IPS DF 6.9 (cell line): ENCODE measurements around the gene NTRK1.

ENCODE experiments used
- DNase-seq: peaks from one replicate; pipeline ENCODE4 v3.0.0-alpha.2; 2013; ENCODE audit warnings: low read depth, low spot score
- H3K27ac ChIP-seq: one replicate; pipeline ENCODE4 v1.5.1; 2013; ENCODE audit warnings: low read length, control low read depth
- H3K27me3 ChIP-seq: 2 replicates; pipeline ENCODE4 v1.6.1; 2013; ENCODE audit warnings: mild to moderate bottlenecking, low read length; ENCODE audit not compliant: control insufficient read depth, insufficient read depth
- H3K36me3 ChIP-seq: 2 replicates; pipeline ENCODE4 v1.6.1; 2013; ENCODE audit warnings: low read length; ENCODE audit not compliant: control insufficient read depth, insufficient read depth
- H3K4me1 ChIP-seq: 2 replicates; pipeline ENCODE4 v1.6.1; 2013; ENCODE audit warnings: low read length; ENCODE audit not compliant: control insufficient read depth, insufficient read depth
- H3K4me3 ChIP-seq: 2 replicates; pipeline ENCODE4 v1.5.1; 2013; ENCODE audit warnings: mild to moderate bottlenecking, low read length
- H3K9me3 ChIP-seq: 2 replicates; pipeline ENCODE4 v1.6.1; 2013; ENCODE audit warnings: low read length, inconsistent platforms; ENCODE audit not compliant: control insufficient read depth, insufficient read depth
- WGBS: extraction: QIAGEN DNeasy Blood & Tissue Kit; methylation state at CpG from one replicate; pipeline ENCODE4 v1.1.7; 2013; ENCODE audit warnings: mixed read lengths, missing lambda C conversion rate; ENCODE audit not compliant: insufficient read length, insufficient coverage; 5-methylcytosine and 5-hydroxymethylcytosine counted together

The NTRK1 gene

DNA sequence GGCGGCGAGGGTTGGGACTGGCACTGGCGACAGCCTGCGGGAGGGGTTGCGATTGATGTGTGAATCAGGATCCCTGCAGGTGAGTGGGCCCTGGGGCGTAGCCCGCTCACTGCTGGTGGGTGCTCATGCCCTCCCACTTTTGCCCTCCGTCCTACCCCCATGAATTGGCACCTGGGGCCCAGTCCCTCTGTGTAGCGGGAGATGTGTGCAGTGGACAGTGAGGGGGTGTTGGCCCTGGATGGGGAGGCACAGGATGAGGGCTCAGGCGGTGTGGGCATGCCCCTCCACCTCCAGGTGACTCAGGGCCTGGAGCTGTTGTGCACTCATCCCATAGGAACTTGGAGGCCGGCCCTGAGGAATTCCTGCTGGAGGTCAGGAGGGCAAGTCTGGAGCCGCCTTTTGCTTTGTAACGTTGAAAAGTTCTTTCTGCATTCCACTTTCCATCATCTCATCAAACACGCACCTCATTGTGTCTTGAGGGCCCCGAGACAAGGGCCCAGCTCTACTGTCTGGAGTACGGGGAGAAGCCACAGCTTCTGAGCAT is 35.9 kb downstream of the NTRK1 start:
- no peak for DNase-seq
- no peaks in the 10 kb centered on the region; the same call in 1 of the 2 replicates for H3K4me1 ChIP-seq
- H3K27ac ChIP-seq: no peak overlapping the region
- WGBS: no CpG with 5 or more reads among the region's 16 CpGs
- no peak overlapping the region for H3K4me3 ChIP-seq
- no peaks in the 10 kb centered on the region for H3K9me3 ChIP-seq
- peaks cover 26% of the 10 kb centered on the region; the same call in 1 of the 2 replicates for H3K27me3 ChIP-seq
- no peaks in the 10 kb centered on the region for H3K36me3 ChIP-seq

DNA sequence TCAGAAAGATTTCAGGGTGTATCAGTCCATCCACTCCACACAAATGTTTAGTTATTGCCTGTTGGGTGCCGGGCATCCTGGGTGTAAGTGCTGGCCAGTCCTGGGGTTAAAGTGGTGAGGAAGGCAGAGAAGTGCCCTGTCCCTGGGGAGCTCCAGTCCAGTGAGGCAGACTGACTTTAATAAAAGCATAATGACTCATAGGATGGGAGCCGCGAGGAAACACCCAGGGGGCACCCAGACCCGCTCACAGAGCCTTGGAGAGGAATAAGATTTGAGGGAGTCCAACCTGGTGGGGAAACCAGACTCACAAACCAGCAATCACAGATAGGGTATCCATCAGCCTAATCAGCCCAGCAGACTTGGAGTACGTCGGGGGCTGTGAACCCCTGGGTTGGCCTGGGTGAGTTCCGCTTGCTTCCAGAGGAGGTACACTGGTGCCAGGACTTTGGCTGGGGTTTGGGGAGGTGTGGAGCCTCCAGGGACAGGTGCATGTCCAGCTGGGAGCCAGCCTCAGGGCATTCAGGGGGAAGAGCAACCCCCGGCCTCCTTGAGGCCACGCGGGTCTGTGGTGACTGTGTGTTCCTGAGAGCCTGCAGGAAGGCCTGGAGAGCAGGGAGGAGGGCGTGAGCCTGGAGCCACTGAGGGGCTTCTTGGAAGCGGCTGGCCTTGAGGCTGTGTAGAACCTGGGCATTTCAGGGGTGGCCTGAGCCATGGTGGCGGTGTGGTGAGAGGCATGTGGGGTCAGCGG is 36.6 kb downstream of the NTRK1 start:
- Histone ChIP-seq H3K9me3 (no peaks in the 10 kb centered on the region), H3K4me1 (no peaks in the 10 kb centered on the region; the same call in 1 of the 2 replicates), H3K4me3 (no peak overlapping the region), H3K27ac (no peak overlapping the region), H3K36me3 (no peaks in the 10 kb centered on the region), H3K27me3 (peaks cover 20% of the 10 kb centered on the region; the same call in 1 of the 2 replicates)
- DNase-seq: no peak
- WGBS: no CpG with 5 or more reads among the region's 14 CpGs

DNA sequence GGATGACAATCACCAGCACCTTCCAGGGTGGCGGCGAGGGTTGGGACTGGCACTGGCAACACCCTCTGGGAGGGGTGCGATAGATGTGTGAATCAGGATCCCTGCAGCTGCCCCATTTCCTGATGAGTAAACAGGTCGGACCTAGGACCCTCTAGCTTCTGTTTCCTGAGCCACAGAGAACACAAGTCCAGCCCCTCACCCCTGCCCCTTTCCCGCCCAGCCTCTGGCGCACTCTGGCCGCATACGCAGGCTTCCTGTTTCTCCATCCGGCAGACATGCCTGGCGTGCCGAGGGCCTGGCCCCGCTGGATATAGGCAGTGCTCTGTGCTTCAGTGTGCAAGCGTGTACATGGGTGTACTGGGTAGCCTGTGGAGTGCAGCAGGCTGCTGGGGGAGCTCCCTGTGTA is 37.5 kb downstream of the NTRK1 start:
- DNase-seq: no peak
- no peaks in the 10 kb centered on the region for H3K4me1 ChIP-seq
- no peak overlapping the region for H3K4me3 ChIP-seq
- no peaks in the 10 kb centered on the region for H3K9me3 ChIP-seq
- H3K27me3 ChIP-seq: peaks cover 15% of the 10 kb centered on the region; the same call in 1 of the 2 replicates
- no CpG with 5 or more reads among the region's 13 CpGs for WGBS
- no peak overlapping the region for H3K27ac ChIP-seq
- H3K36me3 ChIP-seq: no peaks in the 10 kb centered on the region

DNA sequence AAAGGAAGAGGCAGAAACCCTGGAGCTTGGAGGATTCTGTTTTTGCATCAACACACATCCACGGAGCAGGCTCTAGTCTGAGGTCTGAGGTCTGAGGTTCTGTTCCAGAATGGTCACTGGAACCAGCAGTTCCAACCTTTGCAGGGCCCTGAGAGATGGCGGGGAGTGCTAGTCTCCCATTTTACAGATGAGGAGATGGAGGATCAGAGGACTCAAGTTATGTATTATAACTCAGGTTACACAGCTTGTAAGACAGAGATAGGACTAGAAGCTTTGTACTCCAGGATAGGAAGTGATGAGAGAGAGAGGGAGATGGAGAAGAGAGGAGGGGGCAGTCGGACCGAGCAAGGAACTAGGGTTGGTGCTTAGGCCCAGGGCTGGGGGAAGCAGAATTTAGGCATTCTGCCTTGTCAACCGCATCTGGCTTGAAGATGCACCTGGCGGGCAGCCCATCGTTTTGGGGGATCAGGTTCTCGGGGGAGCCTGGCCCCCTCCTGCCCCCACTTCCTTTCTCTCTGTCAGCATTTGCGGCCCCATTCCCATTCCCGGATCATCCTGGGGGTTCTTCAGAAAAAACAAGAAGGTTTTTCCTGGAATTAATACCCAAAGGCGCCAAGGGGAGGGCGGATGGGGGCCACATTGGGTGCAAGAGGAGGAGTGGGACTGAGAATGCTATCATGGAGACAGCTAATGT is 38.5 kb downstream of the NTRK1 start:
- no peak for DNase-seq
- H3K4me3 ChIP-seq: no peak overlapping the region
- no CpG with 5 or more reads among the region's 12 CpGs for WGBS
- no peaks in the 10 kb centered on the region for H3K4me1 ChIP-seq
- H3K36me3 ChIP-seq: no peaks in the 10 kb centered on the region
- no peak overlapping the region for H3K27ac ChIP-seq
- H3K27me3 ChIP-seq: peaks cover 9% of the 10 kb centered on the region; the same call in 1 of the 2 replicates
- H3K9me3 ChIP-seq: no peaks in the 10 kb centered on the region

DNA sequence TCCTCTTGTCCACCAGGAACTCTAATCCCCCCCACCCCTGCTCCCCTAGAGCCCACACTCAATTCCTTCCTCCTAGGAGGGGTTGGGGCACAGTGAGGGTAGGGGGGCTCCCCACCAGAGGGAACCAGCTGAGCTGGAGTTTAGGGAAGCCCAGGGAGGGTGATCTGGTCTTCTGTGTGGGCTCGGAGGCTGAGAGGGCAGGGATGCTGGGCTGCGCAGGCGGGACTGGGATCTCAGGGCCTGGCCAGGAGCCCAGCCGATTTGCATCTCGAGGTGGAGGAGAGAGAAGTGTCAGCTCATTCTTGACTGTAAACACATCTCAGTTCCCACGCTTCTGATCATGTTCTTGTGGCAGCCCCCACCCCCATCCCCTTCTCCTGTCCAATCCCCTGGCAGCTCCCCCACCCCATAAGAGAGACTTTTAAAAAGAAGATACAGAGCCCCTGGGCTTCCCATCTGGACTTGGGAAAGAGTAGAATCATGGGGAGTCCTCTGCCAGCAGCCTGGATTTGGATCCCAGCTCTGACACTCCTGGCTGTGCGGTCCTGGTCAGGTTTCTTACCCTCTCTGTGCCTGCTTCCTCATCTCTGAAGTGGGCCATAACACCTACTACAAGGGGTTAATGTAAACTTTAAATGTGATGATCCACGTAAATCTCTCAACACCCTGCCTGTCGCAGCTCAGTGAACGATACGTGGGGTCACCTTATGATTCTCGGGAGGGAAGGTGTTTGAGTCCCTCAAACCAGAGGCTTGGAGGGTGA is 39.5 kb downstream of the NTRK1 start:
- DNase-seq: no peak
- Histone ChIP-seq H3K27me3 (no peaks in the 10 kb centered on the region; the same call in 1 of the 2 replicates), H3K9me3 (no peaks in the 10 kb centered on the region), H3K4me1 (no peaks in the 10 kb centered on the region), H3K36me3 (no peaks in the 10 kb centered on the region), H3K4me3 (no peak overlapping the region), H3K27ac (no peak overlapping the region)
- no CpG with 5 or more reads among the region's 12 CpGs for WGBS

DNA sequence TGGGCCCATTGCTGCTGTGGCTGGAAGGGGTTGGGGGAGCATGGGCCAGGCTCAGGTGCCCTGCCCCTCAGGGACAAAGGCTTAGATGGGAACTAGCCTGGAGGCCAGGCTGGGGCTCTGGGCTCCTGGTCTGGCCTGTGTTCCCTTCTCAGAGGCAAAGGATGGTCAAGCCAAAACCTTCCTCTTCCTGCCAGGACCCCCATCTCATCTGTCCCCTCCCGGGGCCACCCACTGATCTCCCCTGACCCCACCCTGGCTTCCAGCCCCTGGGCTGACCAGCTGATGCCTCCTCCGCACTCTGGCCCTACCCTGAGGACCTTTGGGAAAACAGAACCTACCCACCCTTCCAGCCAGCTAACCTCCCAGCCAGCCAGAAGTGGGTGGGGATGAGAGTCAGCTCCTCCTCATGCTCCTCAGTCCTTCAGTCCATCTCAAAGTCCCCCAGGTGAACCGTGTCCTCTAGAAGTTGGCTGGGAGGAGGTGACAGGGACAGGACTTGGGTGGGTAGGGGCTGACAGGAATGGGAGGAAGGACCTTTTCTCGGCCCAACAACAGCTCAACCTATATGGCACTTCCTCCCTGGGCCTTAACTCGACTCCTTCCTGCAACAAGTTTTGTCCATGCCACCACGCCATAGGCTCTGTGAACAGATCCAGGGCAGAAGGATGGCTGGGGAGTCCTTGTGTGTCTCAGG is 40.4 kb downstream of the NTRK1 start:
- H3K27me3 ChIP-seq: no peaks in the 10 kb centered on the region
- no peak for DNase-seq
- H3K9me3 ChIP-seq: no peaks in the 10 kb centered on the region
- no CpG with 5 or more reads among the region's 6 CpGs for WGBS
- no peak overlapping the region for H3K27ac ChIP-seq
- no peaks in the 10 kb centered on the region for H3K4me1 ChIP-seq
- no peak overlapping the region for H3K4me3 ChIP-seq
- H3K36me3 ChIP-seq: no peaks in the 10 kb centered on the region

DNA sequence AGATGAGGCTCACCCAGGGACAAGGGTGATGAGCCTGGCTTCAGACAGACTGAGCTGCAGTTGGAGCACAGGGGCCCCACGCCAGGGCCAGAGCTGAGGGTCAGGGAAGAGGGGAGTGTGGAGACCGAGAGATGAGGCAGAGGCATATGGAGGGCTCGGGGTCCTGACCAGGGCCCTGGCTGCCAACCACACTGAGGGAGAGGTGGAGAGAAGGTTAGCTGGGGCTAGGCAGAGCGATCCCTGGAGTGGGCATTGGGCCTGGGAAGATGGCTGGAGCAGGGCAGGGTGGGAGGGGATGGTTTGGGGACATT is 40.9 kb downstream of the NTRK1 start:
- no peak overlapping the region for H3K27ac ChIP-seq
- H3K36me3 ChIP-seq: no peaks in the 10 kb centered on the region
- no peaks in the 10 kb centered on the region for H3K4me1 ChIP-seq
- H3K4me3 ChIP-seq: no peak overlapping the region
- no peaks in the 10 kb centered on the region for H3K27me3 ChIP-seq
- no CpG with 5 or more reads among the region's 4 CpGs for WGBS
- no peaks in the 10 kb centered on the region for H3K9me3 ChIP-seq
- DNase-seq: no peak

DNA sequence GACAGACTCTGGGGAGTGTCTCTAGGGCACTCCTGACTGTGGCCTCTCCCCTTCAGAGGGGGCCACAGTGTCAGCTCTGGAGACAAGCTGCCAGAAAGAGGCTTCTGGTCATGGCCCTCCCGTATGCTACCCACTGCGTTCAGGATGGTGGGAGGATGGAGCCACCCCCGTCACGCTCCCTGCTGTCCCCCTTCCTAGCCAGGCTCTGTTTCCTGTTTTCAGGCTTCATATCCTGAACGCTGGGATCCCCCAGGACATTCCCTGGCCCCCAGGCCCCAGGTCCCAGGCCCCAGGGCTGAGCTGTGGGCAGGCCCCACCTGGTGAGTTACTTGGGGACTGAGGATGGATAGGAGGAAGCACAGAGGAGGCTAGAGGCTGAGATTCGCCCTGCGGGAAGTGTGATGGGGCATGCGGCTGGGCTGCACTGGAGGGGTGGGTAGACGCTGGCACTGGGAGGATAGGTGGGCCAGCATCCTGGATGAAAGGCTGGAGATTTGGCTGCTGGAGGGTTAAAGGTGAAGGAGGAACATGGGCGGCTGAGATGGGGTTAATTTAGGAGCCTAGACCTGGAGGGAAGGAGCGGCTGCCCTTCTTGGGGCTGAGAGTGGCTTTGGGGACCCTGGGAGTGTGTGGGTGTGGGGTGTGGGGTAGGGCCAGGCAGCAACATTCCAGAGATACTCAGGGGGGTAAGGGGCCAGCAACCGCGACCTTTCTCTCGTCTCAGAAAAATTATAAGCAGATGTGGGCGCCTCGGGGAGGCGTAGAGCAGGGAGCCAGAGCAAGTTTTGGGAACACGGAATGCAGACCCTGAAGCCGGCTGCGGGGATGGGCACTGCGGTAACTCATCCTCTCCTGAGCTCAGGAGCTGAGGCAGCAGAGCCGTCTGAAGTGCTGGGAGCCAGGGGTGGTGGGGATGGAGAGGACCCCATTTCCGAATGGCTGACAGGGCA is 41.6 kb downstream of the NTRK1 start:
- no peak overlapping the region for H3K4me3 ChIP-seq
- WGBS: no CpG with 5 or more reads among the region's 23 CpGs
- no peaks in the 10 kb centered on the region for H3K36me3 ChIP-seq
- DNase-seq: no peak
- H3K27me3 ChIP-seq: no peaks in the 10 kb centered on the region
- H3K4me1 ChIP-seq: no peaks in the 10 kb centered on the region
- H3K27ac ChIP-seq: no peak overlapping the region
- H3K9me3 ChIP-seq: no peaks in the 10 kb centered on the region

DNA sequence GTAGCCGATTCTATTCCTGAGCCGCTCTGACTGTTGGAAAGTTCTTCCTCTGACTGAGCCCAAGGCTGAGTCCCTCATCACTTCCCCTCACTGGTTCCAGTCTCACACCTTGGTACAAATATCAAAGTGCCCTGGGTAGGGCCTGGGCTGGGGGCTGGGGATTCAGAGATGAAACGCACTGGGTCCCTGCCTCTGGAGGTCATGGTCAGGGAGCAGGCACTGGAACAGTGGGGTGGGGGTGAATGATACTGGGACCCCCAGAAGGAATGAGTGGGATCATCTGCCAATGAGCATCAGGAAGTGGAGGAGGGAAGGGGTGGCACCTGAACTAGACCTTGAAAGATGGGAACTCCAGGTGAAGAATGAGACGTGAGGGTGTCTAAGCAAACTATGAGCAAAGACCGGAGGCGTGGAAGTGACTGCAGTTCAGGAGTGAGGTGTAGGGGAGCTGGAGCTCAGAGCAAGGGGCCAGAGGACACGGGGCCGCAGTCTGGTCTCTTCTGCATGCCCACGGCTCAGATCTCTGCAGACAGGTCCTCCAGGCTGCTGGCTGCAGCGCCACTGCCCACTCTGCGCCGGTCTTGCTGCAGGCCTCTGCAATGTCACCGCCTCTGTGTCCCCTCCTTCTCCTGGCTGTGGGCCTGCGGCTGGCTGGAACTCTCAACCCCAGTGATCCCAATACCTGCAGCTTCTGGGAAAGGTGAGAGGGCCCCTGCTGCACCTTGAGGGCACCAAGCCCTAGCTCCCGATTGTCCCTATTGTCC is 42.8 kb downstream of the NTRK1 start:
- Histone ChIP-seq H3K27me3 (no peaks in the 10 kb centered on the region), H3K9me3 (no peaks in the 10 kb centered on the region), H3K27ac (no peak overlapping the region), H3K4me3 (no peak overlapping the region), H3K36me3 (no peaks in the 10 kb centered on the region), H3K4me1 (no peaks in the 10 kb centered on the region; the same call in 1 of the 2 replicates)
- DNase-seq: no peak
- WGBS: no CpG with 5 or more reads among the region's 15 CpGs
